HG02798 (cell line): ENCODE measurements around the gene PITPNC1.
"Not testable (repeated sequence)": the region's sequence is repeated elsewhere in the genome, so short reads cannot be mapped to it uniquely, and the experiment has no call there.

Experiments used
- ATAC-seq: cut with Tn5 transposase; IDR thresholded peaks from one replicate; pipeline ENCODE4 v1.9.1; 2021; ENCODE audit warnings: mild to moderate bottlenecking; ENCODE audit not compliant: unreplicated experiment, poor library complexity

PITPNC1 gene

DNA sequence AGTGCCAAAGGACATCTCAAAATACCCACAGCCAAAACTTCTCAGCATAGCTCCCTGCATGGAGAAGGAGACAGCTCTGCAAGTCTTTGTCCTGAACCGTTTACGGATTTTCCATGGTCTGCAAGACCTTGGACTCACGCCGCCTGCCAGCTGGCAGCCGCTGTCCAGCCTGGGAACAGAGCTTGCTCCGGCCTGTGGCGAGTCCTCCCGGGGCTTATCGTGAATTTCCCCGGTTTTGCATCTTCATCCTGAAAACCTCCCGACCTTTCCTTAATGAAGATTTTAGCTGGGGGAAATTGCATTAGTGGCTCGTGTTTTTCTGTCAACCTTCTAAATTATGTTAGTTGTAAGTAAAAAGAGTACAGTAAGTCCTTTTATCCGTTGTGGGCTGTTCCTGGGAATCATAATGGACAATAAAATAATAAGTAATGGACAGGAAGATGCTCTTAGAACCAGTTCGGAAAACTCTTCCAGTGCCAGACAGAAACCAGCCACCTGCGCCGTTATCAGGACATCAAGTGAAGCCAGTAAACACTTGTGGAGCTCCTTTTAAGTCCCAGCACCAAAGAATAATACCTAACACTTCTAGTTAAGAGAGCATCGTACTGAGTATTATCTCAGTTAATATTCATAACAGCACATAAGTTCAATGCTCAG is 228.3 kb downstream of the PITPNC1 start:
- ATAC-seq = no peak

DNA sequence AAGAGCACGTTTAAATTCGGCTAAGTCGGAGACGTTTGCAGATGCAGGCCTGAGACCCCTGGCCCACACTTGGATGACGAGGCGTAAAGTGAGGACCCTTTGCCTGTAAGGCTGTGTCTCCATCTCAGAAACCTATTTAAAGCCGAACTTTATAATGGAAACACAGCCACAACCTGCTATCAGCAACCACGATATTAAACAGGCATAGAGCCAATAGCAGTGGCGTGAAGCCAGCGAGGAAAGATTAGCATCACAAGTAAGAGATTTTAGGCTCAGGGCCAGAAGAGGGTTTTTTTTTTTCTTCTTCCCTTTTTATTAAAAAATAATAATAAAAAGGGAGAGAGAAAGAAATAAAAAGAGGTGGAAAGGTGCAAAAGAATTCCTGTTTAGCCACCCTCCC is 229.4 kb downstream of the PITPNC1 start:
- ATAC-seq = no peak

DNA sequence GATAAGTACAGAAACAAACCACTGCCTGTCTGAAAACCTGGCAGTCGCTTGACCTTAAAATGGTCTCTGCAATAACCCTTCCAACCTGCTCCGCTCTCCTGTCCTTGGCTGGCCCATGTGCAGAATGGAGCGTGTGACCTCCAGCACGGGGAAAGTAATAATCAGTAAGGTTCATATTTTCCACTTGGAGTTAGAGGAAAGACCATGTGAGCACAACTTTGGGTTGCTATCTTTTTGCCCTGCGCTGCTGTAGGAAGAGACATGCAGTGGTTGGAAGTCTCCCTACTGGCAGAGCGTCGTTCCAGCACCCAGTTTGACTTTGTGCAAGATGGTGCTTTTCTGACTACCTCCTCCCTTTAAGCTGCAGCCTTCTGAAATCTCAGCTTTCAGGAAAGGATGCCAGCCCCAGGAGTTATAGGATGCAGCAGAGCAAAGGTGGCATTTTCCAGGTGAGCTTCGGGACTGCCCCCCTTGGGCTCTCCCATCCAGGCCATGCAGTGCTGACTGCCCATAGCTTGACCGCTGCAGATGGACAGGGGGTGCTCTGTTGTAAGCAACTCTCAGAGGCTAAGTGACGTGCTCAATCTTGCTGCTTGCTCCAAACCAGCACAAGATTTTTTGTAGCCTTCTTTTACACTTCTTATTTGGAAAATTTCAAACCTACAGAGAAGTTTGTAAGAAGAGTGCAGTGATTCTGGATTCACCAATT is 230.0 kb downstream of the PITPNC1 start:
- ATAC-seq = no peak

DNA sequence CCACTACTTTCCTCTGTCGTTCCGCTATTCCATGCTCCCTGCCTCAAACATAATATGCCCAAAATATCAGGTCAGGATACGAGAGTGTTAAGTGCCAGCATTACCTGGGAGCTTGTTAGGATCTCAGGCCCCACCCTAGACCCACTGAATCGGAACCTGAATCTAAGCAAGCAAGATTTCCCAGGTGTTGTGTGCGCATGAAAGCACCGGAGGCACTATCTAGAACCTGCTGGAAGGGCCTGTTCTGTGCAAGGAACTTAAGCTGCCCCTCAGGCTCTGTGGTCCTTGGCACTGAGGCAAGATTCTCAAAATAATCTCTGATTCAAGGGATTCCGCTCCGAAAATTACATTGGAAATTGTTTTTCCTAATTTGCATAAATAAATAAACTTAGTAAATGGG is 233.0 kb downstream of the PITPNC1 start:
- no peak for ATAC-seq

DNA sequence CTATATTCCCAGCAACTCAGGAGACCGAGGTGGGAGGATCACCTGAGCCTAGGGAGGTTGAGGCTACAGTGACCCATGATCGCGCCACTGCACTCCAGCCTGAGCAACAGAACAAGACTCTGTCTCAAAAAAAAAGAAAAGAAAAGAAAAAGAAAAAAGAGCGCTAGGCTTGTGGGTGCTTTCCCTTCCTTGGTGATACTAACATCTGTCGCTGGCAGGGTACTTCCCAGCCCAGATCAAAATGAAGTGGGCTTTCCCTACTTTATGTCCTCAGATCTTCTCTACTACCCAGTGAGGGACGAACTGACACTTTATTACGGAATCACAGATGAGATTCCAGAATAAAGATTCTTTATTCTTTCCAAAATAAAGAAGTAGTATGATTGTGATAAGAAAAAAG is 236.9 kb downstream of the PITPNC1 start:
- no peak for ATAC-seq

DNA sequence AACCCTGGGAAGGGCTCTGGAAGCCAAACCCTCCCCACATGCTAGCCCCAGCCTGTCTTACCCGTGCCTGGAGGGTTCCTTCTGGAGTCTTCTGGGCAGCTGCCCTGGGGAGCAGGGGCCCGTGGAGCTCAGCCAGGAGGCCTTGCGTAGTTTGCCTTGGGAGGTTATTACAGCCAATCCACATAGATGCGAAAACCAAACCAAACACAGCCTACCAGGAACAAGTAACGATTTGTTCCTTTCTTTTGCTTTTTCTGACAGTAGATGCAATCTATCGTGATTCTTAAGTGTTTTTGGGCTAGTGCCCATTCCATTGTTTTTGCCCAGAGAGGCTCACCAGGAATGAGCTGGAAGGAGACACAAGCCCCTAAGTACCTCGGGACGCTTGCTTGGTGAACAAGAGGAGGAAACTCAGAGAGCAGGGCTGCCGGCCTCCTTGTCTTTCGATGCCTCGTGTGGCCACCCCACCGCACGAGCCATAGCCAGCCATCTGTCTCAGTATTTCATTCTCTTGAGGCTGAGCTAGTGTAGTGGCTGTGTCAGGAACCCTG is 238.0 kb downstream of the PITPNC1 start:
- no peak for ATAC-seq

DNA sequence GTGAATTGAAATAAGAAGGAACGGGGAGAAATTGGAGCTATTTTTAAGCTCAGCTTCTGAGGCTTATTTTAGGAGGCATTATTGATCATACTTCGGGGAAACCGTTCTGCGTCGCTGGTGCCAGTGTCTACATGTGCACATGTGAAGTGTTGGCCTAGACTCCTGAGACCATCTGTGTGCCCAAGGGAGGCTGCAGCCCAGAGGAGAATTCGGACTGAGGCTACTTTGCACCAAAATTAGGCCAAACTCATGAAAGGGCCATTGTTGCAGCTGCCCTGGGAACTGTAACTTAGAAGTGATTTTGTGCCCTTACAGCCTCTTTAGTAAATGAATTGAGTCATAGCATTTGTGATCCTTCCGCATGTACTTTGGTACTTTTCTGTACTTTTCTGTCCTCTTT is 238.7 kb downstream of the PITPNC1 start:
- ATAC-seq = no peak

DNA sequence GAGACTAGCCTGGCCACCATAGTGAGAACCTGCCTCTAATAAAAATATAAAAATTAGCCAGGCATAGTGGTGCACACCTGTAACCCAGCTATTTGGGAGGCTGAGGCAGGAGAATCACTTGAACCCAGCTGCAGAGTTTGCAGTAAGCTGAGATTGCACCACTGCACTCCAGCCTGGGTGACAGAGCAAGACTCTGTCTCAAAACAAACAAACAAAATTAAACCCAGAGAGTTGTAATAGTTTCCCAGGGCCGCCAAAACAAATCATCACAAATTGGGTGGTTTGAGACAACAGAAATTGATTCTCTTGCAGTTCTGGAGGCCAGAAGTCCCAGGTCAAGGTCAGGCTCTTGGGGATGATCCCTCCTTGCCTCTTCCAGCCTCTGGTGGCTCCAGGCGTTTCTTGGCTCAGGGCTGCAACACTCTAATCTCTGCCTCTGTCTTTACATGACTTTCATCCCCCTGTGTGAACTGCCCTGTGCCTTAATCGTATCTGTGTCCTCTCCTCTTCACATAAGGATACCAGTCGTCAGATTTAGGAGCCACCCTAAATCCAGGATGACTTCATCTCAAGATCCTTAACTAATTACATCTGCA is 240.3 kb downstream of the PITPNC1 start:
- no peak for ATAC-seq

DNA sequence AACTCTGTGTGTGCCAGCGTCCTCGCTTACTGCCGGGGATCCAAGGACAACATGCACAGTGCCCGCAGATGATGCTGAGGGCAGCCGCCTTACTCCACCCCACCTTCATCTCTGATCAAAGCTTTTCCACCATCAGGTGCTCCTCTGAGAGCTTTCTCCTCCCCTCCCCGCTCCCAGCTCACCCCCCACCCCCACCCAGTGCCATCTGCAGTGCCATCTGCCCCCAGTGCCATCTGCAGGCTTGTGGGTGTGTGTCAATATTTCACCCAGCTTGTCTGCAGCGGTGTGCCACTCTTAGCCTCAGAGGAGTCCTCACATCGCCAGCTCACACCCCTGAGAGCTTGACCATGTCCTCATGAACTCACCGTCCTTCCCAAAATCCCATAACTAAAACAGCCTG is 242.5 kb downstream of the PITPNC1 start:
- ATAC-seq = no peak

DNA sequence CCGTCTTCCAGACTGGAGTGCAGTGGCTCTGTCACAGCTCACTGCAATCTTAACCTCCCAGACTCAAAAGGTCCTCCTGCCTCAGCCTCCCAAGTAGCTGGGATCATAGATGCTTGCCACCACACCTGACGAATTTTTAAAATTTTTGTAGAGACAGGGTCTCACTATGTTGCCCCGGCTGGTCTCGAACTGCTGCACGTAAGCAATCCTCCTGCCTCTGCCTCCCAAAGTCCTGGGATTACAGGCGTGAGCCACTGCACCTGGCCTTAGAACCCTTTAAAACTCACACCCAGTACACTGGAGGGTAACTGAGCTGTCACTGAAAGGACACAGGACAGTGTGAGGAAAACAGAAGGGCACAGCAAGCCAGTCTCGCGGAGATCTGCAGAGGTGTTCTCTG is 243.0 kb downstream of the PITPNC1 start:
- no peak for ATAC-seq

DNA sequence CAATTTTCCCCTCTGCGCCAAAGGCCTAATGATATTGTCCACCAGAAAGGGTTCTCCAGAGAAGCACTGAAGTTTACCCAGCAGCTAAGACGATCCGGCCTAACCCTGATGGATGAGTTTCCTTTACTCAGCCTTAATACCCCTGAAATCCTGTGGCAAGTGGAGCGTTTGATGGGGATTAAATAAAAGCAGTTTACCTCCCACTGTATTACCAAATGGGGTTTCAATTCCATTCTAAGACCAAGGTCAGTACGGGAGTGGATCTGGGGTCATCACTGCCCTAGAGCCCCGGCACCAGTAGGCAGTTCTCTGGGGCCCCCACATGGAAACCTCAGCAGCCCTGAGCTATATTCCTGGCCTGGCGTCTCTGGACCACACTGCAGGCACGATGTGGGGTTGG is 243.6 kb downstream of the PITPNC1 start:
- no peak for ATAC-seq

DNA sequence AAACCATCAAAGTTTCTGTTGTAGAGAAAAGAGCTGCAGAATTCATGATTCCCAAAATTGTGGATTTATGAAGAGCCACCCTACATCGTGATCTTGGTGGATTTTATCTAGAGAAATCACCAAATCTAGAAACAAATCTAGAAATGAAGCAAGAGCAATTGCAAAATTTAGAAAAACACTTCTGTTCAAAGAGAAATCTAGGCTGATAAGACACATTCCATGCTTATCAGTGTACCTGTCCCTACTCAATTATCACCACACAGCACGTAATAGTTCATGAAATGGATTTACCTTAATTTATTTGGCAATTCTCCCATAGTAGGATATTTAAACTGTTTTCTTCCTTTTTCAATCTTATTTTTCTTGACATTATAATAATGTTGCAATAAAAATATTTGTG is 246.7 kb downstream of the PITPNC1 start:
- no peak for ATAC-seq

DNA sequence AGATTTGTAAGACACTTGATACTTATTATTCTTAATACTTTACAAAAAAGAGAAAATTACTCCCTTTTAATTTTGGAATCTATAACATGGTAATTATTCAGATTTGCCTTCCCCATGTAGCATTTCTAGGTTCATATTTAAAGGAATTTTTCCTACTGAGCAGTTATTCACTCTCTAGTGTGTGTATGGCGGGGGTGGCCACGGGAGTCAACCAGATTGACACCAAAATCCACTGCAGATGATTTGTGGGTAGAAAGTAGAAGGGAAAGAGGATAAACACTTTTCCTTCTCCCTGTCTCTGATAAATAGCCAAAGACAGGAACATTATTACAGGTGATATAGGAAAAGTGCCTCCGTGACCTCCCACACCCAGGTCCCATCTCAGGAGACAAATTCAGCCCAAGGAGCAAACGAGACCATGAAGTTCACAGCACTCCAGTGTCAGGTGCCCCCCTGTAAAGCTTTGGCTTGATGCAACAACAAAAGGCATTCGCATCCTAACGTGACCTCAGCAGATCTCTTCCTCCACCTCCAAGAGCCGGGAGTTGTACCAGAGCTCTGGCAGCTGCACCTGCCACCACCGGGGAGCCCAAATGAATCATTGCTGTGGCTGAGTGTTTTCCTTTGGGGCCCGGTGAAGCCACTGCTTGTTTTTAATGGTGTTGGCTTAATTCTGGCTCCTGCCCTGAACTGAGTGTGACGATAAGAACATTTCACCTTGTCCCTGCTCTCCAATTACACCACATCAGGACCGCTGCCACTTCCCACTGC is 248.0 kb downstream of the PITPNC1 start:
- ATAC-seq = no peak

DNA sequence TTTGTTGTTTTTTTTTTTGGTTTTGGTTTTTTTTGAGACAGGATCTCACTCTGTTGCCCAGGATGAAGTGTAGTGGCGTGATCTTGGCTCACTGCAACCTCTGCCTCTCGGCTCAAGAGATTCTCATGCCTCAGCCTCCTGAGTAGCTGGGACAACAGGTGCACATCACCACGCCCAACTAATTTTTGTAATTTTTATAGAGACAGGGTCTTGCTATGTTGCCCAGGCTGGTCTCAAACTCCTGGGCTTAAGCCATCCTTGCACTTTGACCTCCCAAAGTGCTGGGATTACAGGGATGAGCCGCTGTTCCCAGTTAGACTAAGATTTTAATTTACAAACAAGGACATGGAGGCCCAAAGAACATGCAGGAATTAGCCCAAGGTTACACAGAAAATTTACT is 248.9 kb downstream of the PITPNC1 start:
- no peak for ATAC-seq

DNA sequence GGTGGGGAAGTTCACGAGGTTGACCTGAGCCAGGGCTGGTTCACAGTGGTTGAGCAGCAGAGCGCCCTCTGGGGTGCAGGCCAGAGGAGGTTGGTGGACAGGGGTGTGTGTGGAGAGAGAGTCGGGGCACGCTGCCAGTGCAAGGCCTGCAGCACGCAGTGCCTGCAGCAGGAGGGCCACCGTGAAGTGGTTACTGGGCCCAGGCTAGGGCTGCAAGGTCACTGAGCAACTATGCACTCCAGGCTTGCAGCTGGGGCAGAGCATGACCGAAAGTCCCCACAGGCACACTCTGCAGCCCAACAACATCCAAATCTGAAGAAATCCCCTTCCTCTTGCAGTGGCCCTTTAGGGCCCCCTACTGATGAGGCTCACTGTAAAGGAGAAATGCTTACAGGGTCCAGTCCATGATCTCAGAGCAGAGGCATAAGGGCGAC is 251.5 kb downstream of the PITPNC1 start:
- ATAC-seq = peak; percentile 60

DNA sequence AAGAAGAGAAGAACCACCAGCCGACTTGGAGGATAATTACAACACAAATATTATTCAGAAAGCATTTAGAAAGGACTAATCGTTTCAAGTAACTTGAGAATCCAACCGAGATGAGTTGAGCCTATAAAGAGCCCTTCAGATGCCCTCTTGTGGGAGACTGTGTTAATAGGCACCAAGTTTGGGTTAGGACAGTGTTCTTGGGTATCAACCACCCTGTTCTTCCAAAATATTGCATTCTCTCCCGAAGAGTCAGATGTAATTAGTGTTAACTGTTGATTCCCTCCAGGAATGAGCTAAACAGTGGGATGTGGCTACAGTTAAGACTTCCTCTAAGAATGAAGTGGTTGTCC is 252.9 kb downstream of the PITPNC1 start:
- ATAC-seq = no peak

DNA sequence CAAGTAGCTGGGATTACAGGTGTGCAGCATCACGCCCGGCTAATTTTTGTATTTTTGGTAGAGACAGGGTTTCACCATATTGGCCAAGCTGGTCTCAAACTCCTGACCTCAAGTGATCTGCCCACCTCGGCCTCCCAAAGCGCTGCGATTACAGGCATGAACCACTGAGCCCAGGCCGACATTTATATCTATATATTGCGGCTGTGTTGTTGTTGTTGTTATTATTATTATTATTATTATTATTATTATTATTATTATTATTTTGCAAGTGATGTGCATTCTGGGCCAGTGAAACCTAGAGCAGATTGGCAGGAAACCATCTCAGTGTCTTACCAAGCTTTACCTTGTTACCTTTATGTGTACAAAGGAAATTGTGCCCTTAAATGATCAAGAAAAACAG is 253.8 kb downstream of the PITPNC1 start:
- not testable (repeated sequence) for ATAC-seq

DNA sequence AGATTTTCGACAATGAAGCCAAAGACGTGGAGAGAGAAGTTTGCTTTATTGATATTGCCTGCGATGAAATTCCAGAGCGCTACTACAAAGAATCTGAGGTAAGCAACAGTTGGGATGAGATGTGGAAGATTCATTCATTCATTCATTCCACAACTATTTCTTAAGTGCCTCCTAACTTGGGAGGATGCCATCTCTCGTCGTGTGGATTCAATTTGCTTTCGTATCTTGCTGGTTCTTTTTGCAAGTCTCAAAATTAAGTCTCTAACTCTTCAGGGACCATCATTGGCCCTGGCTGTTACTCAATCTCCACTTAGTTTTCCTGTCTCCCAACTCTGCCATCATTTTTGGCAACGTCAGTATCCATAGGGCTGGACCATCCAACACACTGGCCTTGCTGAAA is 255.1 kb downstream of the PITPNC1 start:
- ATAC-seq = no peak

DNA sequence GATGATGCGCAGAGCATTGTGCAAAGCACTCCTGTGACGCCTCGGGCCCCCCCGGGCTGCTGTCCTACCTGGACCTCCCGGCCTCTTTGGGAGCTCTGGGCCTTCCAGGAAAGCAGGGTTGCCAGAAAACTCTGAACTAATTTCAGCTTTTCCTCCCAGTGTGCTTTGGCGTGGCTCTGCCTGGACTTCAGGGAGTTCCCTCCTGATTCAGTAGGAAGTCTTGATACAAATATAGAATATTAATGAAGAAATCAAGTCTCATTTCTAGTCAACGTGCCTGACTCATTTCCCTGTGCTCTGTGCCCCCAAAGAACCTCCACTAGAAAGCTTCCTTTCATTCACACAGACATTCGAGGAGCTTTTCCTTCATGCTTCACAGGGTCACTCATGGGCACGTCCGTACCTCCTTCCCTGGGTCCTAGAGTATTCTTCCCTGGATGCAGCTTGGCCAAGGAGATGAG is 256.7 kb downstream of the PITPNC1 start:
- ATAC-seq = no peak

DNA sequence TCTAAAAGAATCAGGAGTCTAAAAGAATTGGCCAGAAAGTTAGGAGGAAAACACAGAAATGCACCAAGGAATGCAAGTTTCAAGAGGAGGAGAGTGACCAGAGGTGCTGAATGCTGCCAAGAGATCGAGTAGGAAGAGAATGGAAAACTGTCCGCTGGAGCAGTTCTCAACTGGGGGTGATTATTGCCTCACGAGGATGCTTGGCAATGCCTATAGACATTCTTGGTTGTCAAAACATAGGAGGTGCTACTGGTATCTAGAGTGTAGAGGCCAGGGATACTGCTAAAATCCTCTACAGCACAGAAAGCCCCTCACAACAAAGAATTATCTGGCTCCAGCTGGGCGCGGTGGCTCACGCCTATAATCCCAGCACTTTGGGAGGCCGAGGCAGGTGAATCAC is 258.6 kb downstream of the PITPNC1 start:
- ATAC-seq = no peak

DNA sequence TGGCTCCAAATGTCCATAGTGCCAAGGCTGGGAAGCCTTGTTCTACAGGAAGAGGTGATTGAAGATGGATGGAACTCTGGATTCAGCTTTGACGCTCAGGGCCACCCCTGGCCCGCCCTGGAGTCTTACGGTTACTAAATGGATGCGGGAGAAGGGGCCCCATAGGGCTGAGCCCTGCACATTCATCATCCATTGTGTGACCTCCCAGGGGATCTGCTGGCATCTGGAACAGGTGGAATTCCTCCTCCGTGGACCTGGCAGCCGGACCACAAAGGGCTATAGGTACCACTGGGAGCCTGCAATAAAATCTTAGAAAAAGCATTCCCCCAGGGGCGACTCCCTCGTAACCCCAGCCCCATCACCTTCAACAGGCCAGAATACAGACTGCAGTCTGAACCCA is 259.2 kb downstream of the PITPNC1 start:
- ATAC-seq = no peak
